HUES48 (cell line): ENCODE measurements around the gene DNAJC8.

Experiments used
- H3K27ac ChIP-seq: one replicate; pipeline ENCODE4 v1.7.0; 2013; ENCODE audit warnings: low read depth, low read length, inconsistent platforms
- H3K27me3 ChIP-seq: 2 replicates; pipeline ENCODE4 v1.6.1; 2013; ENCODE audit warnings: mild to moderate bottlenecking, low read length; ENCODE audit not compliant: control insufficient read depth, insufficient read depth
- H3K36me3 ChIP-seq: 2 replicates; pipeline ENCODE4 v1.6.1; 2013; ENCODE audit warnings: low read length; ENCODE audit not compliant: control insufficient read depth, insufficient read depth
- H3K4me1 ChIP-seq: 2 replicates; pipeline ENCODE4 v1.6.1; 2013; ENCODE audit warnings: mild to moderate bottlenecking, low read length; ENCODE audit not compliant: control insufficient read depth, insufficient read depth
- H3K4me3 ChIP-seq: 2 replicates; pipeline ENCODE4 v1.5.1; 2013; ENCODE audit warnings: mild to moderate bottlenecking, low read depth, low read length
- H3K9ac ChIP-seq: 2 replicates; pipeline ENCODE4 v1.6.1; 2013; ENCODE audit warnings: mild to moderate bottlenecking, low read depth, low read length, moderate library complexity
- H3K9me3 ChIP-seq: 2 replicates; pipeline ENCODE4 v1.6.1; 2013; ENCODE audit warnings: low read length; ENCODE audit not compliant: control insufficient read depth, insufficient read depth

The DNAJC8 gene

GRCh38 chr1:28180306-28181305 lies 52.2 kb downstream of the DNAJC8 start:
- Histone ChIP-seq H3K27ac (no peak overlapping the region), H3K4me3 (no peak overlapping the region), H3K4me1 (no peaks in the 10 kb centered on the region), H3K9me3 (no peaks in the 10 kb centered on the region), H3K9ac (no peak overlapping the region), H3K27me3 (no peaks in the 10 kb centered on the region), H3K36me3 (no peaks in the 10 kb centered on the region)

- no peaks in the 10 kb centered on the region for H3K27me3 ChIP-seq
- no peak overlapping the region for H3K27ac ChIP-seq
- no peak overlapping the region for H3K4me3 ChIP-seq
- H3K9me3 ChIP-seq: no peaks in the 10 kb centered on the region
- no peak overlapping the region for H3K9ac ChIP-seq
- H3K4me1 ChIP-seq: no peaks in the 10 kb centered on the region
- no peaks in the 10 kb centered on the region for H3K36me3 ChIP-seq
These were observed 53.9 kb downstream of the DNAJC8 start for GRCh38 chr1:28178690-28179485.

DNA sequence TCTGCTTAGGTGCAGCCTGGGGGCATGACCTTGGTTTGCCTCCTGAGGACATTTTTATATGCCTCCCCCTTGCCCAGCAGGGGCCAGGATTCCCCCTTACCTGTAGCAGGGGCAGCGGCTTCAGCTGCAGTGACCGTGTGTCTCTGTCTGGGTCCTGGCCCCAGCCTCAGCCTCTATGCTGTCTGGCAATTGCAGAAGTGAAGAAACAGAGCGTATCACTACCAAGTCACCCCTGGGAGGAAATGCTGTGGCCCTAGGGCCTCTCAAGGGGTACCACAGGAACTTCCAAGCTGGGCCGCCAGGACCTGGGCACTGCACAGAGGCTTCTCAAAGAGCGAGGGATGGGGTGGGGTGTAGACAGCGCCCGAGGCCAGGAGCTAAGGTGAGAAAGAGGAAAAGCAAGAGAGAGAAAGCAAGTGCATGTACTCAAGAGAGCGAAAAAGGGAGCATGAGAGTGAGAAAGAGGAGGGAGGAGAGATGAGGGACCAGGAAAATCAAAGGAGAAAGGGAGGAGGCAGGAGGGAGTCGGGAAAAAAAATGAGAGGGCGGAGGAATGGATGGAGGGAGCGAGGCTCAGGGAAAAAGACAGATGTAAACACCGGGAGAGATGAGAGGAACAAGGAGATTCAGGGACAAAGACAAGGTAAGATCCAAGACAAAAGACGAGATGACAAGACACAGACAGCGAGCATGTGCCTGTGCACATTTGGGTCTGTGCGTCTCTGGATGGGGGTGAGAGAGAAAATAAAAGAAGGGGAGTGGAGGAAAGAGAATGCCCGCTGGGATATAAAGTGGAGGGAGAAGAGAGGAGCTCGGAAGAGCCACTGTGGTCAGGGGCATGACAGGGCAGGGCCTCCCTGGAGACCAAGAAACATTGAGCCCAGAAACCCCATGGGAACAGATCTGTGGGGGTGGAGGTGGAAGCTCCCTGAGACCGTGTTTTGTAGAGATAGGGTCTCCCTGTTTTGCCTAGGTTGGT lies 56.0 kb downstream of the DNAJC8 start, which contains the start of gene PTAFR:
PTAFR (minus strand) TSS at position 199 of the 979 bp plus-strand sequence. CDS start 25,669 bp downstream, outside the sequence.
- no peak within 1 kb of the TSS for H3K4me3 ChIP-seq
- no peak within 1 kb of the TSS for H3K27ac ChIP-seq
- H3K9me3 ChIP-seq: no peaks in the 10 kb centered on the region

GRCh38 chr1:28175955-28176485 lies 56.8 kb downstream of the DNAJC8 start:
- Histone ChIP-seq H3K27ac (no peak overlapping the region), H3K36me3 (no peaks in the 10 kb centered on the region), H3K4me1 (no peaks in the 10 kb centered on the region), H3K4me3 (no peak overlapping the region), H3K9me3 (no peaks in the 10 kb centered on the region), H3K9ac (no peak overlapping the region), H3K27me3 (no peaks in the 10 kb centered on the region)

More for the DNA sequence above, 56.0 kb downstream of the DNAJC8 start, which contains the start of gene PTAFR:
- Histone ChIP-seq H3K4me1 (no peaks in the 10 kb centered on the region), H3K9ac (no peak within 1 kb of the TSS), H3K27me3 (no peaks in the 10 kb centered on the region), H3K36me3 (no peaks in the 10 kb centered on the region)

DNA sequence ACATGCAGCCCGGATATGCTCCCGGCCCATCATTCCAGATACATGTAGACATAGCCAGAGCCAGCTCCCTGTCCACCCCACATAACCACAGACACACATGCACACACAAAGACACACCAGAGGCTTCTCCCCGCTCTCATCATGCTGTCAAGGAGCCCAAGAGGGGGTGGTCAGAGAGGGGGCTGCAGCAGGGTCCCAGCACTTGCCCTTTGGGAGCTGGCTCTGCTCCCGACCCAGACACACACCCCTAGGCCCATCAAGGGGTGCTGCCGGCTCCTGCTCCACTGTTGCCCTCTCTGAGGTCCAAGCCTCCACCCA lies 58.9 kb downstream of the DNAJC8 start:
- Histone ChIP-seq H3K4me1 (no peaks in the 10 kb centered on the region), H3K36me3 (no peaks in the 10 kb centered on the region), H3K9ac (no peak overlapping the region), H3K27ac (no peak overlapping the region), H3K27me3 (no peaks in the 10 kb centered on the region), H3K4me3 (no peak overlapping the region), H3K9me3 (no peaks in the 10 kb centered on the region)

DNA sequence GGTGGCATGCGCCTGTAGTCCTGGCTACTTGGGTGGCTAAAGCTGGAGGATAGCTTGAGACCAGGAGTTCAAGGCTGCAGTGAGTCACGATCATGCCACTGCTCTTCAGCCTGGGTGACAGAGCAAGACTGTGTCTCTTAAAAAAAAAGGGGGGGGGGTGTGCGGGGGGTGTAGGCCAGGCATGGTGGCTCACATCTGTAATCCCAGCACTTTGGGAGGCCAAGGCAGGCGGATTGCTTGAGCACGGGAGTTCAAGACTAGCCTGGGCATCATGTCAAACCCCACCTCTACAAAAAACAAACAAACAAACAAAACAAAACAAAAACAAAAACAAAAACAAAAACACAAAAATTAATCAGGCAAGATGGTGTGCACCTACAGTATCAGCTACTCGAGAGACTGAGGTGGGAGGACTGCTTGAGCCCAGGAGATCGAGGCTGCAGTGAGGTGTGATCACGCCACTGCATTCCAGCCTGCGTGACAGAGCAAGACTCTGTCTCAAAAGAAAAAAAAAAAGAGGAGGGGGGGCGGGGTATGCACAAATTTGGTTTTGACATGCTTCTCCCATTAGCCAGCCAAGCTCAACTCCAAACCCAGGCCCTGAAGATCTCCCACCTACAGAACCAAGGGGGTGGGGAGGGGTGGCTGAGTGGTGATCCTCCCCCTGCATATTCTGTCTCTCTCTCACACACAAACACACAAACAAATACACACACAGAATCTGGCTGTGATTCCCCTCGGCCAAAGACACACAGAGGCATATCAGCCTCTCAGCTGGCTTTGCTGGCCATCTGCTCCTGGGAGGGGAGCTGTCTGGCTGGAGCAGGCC lies 59.5 kb downstream of the DNAJC8 start:
- H3K36me3 ChIP-seq: no peaks in the 10 kb centered on the region
- H3K27me3 ChIP-seq: no peaks in the 10 kb centered on the region
- no peaks in the 10 kb centered on the region for H3K9me3 ChIP-seq
- no peak overlapping the region for H3K4me3 ChIP-seq
- H3K4me1 ChIP-seq: no peaks in the 10 kb centered on the region
- no peak overlapping the region for H3K27ac ChIP-seq
- no peak overlapping the region for H3K9ac ChIP-seq

DNA sequence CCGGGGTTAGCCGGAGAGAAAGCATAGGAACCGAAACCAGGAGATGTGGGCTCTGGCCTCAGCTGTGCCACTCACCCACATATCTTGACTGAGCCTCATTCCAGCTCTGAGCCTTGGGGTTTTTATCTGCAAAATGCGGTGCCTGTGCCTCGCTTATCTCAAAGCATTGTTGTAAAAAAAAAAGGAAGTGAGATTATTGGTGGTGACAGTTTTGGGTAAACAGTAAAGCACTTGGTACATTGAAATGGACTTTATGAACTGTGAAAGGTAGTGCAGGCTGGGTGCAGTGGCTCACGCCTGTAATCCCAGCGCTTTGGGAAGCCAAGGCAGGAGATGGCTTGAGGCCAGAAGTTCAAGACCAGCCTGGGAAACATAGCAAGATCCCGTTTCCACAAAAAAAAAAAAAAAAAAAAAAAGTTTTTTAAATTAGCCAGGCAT lies 60.1 kb downstream of the DNAJC8 start:
- Histone ChIP-seq H3K4me3 (no peak overlapping the region), H3K27me3 (no peaks in the 10 kb centered on the region), H3K9me3 (no peaks in the 10 kb centered on the region), H3K36me3 (no peaks in the 10 kb centered on the region), H3K27ac (no peak overlapping the region), H3K9ac (no peak overlapping the region), H3K4me1 (no peaks in the 10 kb centered on the region)

GRCh38 chr1:28171246-28171645 lies 61.6 kb downstream of the DNAJC8 start:
- Histone ChIP-seq H3K9me3 (no peaks in the 10 kb centered on the region), H3K4me1 (no peaks in the 10 kb centered on the region), H3K36me3 (no peaks in the 10 kb centered on the region), H3K9ac (no peak overlapping the region), H3K27ac (no peak overlapping the region), H3K27me3 (no peaks in the 10 kb centered on the region), H3K4me3 (no peak overlapping the region)

- H3K9me3 ChIP-seq: no peaks in the 10 kb centered on the region
- H3K27ac ChIP-seq: no peak overlapping the region
- no peaks in the 10 kb centered on the region for H3K36me3 ChIP-seq
- H3K27me3 ChIP-seq: no peaks in the 10 kb centered on the region
- H3K4me3 ChIP-seq: no peak overlapping the region
- no peak overlapping the region for H3K9ac ChIP-seq
- no peaks in the 10 kb centered on the region for H3K4me1 ChIP-seq
These were observed 62.7 kb downstream of the DNAJC8 start for GRCh38 chr1:28170001-28170596.
